Urinary bladder (tissue), 2 donors: ENCODE results near the gene CLEC4D. TPM values are rescaled to one million over a fixed set of nuclear protein-coding genes. Genes with fewer than 3 reads are reported as not detected.

Experiments used
- polyA plus RNA-seq: library from polyadenylated mRNA; stranded (reverse); fragments of 200-250 nt; gene quantifications from one replicate; pipeline ENCODE4 v1.2.3, GENCODE V29; 2013
- small RNA-seq: library from RNA; depleted of rRNA; stranded (forward); fragments of <200 nt; gene quantifications from one replicate; pipeline ENCODE3, GENCODE V24; 2014
- total RNA-seq: library from RNA; depleted of rRNA; stranded (reverse); fragments of >200 nt; gene quantifications from one replicate; pipeline ENCODE4 v1.2.3, GENCODE V29; 2014
- donor health status: healthy.

Gene CLEC4D
- total and polyA plus RNA-seq, 2 donors, result 0.19 to 0.32 TPM

Small RNAs within 50 kb of the gene (small RNA-seq; reads per million reads assigned to genes)
- gene RNU6-275P, result not detected

Other genes with a start within 250 kb of the CLEC4D start
- not detected for gene CLEC6A, start 57.5 kb upstream of the CLEC4D start, total RNA-seq
- not detected for gene CLEC6A, start 57.5 kb upstream of the CLEC4D start, polyA plus RNA-seq
- not detected for gene CLEC4E, start 27.4 kb downstream of the CLEC4D start, total RNA-seq
- gene CLEC4E, start 27.4 kb downstream of the CLEC4D start, polyA plus RNA-seq, result 3.6 TPM
- gene AICDA, start 99.4 kb downstream of the CLEC4D start, total RNA-seq, result 0.26 TPM
- gene AICDA, start 99.4 kb downstream of the CLEC4D start, polyA plus RNA-seq, result 0.14 TPM
- 244 TPM for gene MFAP5, start 149.3 kb downstream of the CLEC4D start, total RNA-seq
- 110 TPM for gene MFAP5, start 149.3 kb downstream of the CLEC4D start, polyA plus RNA-seq
- 99.1 TPM for gene RIMKLB, start 184.5 kb downstream of the CLEC4D start, total RNA-seq
- gene RIMKLB, start 184.5 kb downstream of the CLEC4D start, polyA plus RNA-seq, result 22.6 TPM